ENCODE data around the gene GRIA2. TPM values are rescaled to one million over a fixed set of nuclear protein-coding genes. Genes with fewer than 3 reads are reported as not detected.
A peak's percentile ranks its signal among the peaks of the same experiment; 100 is the strongest.

GRIA2 gene
- total RNA-seq, 1 donor from 2014 or later, result 0.77 TPM

DNA sequence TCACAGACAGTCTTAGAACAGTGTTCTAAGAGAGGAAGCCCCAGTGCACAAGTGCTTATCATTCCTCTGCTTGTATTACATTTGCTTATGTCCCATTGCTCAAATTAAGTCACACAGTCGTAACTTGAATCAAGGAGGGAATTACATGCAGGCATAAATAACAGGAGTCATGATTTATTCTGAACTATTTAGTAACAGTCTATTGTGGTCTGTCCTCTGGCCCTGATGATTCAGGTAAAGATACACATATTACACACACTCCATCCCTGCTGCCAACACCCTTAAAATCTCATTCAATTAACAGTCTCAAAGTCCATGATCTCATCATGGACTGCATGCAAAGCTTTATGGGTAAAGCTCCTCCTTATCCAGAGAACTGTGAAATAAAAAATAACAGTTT lies 60.1 kb downstream of the GRIA2 start:
- no peaks in the 10 kb centered on the region for H3K4me1 Mint-ChIP-seq (ENCODE audit: low read depth)
- TF ChIP-seq, protein P1, sequence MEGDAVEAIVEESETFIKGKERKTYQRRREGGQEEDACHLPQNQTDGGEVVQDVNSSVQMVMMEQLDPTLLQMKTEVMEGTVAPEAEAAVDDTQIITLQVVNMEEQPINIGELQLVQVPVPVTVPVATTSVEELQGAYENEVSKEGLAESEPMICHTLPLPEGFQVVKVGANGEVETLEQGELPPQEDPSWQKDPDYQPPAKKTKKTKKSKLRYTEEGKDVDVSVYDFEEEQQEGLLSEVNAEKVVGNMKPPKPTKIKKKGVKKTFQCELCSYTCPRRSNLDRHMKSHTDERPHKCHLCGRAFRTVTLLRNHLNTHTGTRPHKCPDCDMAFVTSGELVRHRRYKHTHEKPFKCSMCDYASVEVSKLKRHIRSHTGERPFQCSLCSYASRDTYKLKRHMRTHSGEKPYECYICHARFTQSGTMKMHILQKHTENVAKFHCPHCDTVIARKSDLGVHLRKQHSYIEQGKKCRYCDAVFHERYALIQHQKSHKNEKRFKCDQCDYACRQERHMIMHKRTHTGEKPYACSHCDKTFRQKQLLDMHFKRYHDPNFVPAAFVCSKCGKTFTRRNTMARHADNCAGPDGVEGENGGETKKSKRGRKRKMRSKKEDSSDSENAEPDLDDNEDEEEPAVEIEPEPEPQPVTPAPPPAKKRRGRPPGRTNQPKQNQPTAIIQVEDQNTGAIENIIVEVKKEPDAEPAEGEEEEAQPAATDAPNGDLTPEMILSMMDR (IDR thresholded peaks at IDR 0.05), result no peak
- no peak for DNase-seq (ENCODE audit: low spot score)
- no peak overlapping the region for H3K27ac Mint-ChIP-seq (ENCODE audit: unreplicated experiment)
- no peaks in the 10 kb centered on the region for H3K9me3 Mint-ChIP-seq (ENCODE audit: low read depth)
- H3K27me3 Mint-ChIP-seq (ENCODE audit: low read depth), result peaks cover 6% of the 10 kb centered on the region
- H3K4me3 Mint-ChIP-seq (ENCODE audit: unreplicated experiment), result no peak overlapping the region
- no peaks in the 10 kb centered on the region for H3K36me3 Mint-ChIP-seq (ENCODE audit: low read depth)

DNA sequence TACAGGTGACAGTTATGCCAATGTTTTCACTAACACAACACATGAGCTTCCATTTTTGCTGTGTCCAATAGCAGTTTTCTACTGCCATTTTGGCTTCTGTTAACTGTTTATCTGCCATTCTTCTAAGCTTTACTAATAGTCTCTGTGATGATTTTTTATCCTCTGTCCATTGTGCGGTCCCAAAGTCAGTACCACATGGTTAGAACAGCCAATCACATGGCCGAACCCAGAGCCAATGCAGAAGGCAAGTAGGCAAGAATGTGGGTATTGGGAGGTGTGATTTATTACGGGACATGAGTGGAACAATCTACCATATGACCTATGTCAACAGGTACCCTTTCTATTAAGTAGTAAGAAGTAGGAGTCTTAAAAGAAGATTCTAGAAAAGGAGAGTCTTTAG lies 61.5 kb downstream of the GRIA2 start:
- DNase-seq (ENCODE audit: low spot score), result no peak
- Mint-ChIP-seq H3K9me3 (ENCODE audit: low read depth) (no peaks in the 10 kb centered on the region), H3K4me3 (ENCODE audit: unreplicated experiment) (no peak overlapping the region), H3K36me3 (ENCODE audit: low read depth) (no peaks in the 10 kb centered on the region), H3K27ac (ENCODE audit: unreplicated experiment) (no peak overlapping the region), H3K27me3 (ENCODE audit: low read depth) (peaks cover 6% of the 10 kb centered on the region), H3K4me1 (ENCODE audit: low read depth) (no peaks in the 10 kb centered on the region)
- TF ChIP-seq, protein P1 (IDR thresholded peaks at IDR 0.05), result no peak

DNA sequence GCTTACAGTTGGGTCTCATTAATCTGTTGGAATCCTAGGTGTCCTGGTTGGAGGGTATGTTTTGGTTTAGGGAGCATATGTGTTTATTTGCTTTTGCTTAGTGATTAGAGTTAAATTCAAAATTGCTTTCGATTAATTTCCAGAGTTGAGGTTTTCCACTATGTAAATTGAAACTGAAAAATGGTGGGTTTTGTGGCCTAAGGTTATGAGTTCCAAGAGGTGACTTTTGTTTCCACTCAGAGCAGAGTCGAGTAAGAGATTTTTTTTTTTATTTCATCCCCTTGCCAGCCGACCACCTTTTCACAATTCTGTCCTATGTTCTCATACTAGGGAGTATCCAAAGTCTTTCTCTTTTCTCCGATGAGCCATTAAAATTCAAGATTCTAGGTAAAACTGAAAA lies 66.9 kb downstream of the GRIA2 start:
- peaks cover 5% of the 10 kb centered on the region for H3K27me3 Mint-ChIP-seq (ENCODE audit: low read depth)
- no peaks in the 10 kb centered on the region for H3K4me1 Mint-ChIP-seq (ENCODE audit: low read depth)
- no peak overlapping the region for H3K4me3 Mint-ChIP-seq (ENCODE audit: unreplicated experiment)
- TF ChIP-seq, protein P1 (IDR thresholded peaks at IDR 0.05), result no peak
- no peaks in the 10 kb centered on the region for H3K36me3 Mint-ChIP-seq (ENCODE audit: low read depth)
- H3K27ac Mint-ChIP-seq (ENCODE audit: unreplicated experiment), result no peak overlapping the region
- no peak for DNase-seq (ENCODE audit: low spot score)
- H3K9me3 Mint-ChIP-seq (ENCODE audit: low read depth), result no peaks in the 10 kb centered on the region

DNA sequence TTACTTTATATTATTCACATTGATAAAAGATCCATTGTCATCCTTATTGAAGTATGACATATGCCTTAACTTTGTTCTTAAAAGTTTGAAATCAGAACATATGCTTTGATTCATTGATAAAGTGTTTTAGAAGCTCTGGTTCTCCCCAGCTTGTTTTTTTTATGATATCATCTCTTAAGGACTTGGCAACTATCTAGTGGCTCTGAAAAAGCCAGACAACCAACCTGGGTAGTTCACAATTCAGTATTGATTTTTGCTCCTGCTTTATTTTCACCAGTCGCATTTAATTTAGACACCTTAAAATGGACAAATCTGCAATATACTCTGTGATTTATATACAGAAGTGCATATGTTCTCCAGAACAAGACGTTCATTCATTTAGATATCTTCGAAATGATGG lies 70.1 kb downstream of the GRIA2 start:
- H3K9me3 Mint-ChIP-seq (ENCODE audit: low read depth), result no peaks in the 10 kb centered on the region
- no peaks in the 10 kb centered on the region for H3K4me1 Mint-ChIP-seq (ENCODE audit: low read depth)
- no peaks in the 10 kb centered on the region for H3K36me3 Mint-ChIP-seq (ENCODE audit: low read depth)
- peaks cover 5% of the 10 kb centered on the region for H3K27me3 Mint-ChIP-seq (ENCODE audit: low read depth)
- DNase-seq (ENCODE audit: low spot score), result no peak
- H3K4me3 Mint-ChIP-seq (ENCODE audit: unreplicated experiment), result no peak overlapping the region
- TF ChIP-seq, protein P1 (IDR thresholded peaks at IDR 0.05), result no peak
- no peak overlapping the region for H3K27ac Mint-ChIP-seq (ENCODE audit: unreplicated experiment)

DNA sequence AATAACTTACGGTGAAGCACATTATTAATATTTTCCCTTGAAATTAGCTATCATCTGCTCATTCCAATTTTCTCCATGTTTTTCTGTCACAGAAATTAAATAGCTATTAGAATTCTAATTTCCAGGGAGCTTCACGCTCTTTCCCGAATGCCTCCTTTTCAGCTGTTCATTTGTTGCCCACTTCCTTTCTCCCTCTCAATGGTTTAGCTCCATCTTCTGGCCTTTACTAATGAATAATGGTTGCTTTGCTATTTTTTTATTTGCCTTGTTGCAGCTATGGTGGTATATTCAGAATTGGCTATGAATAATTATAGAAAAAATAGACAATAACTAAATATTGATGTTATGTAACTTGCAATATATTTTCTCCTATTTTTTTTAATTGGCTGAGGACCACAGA lies 70.5 kb downstream of the GRIA2 start:
- Mint-ChIP-seq H3K36me3 (ENCODE audit: low read depth) (no peaks in the 10 kb centered on the region), H3K27me3 (ENCODE audit: low read depth) (peaks cover 5% of the 10 kb centered on the region), H3K9me3 (ENCODE audit: low read depth) (no peaks in the 10 kb centered on the region), H3K27ac (ENCODE audit: unreplicated experiment) (no peak overlapping the region), H3K4me3 (ENCODE audit: unreplicated experiment) (no peak overlapping the region), H3K4me1 (ENCODE audit: low read depth) (no peaks in the 10 kb centered on the region)
- DNase-seq (ENCODE audit: low spot score), result no peak
- TF ChIP-seq, protein P1 (IDR thresholded peaks at IDR 0.05), result peak; percentile 41

Measured in chondrocyte (in vitro differentiated cells).